GM19035 (cell line): ENCODE results near the gene IL1A.

Experiments used
- ATAC-seq: cut with Tn5 transposase; IDR thresholded peaks from one replicate; pipeline ENCODE4 v1.9.1; 2021; ENCODE audit not compliant: unreplicated experiment

The IL1A gene

DNA sequence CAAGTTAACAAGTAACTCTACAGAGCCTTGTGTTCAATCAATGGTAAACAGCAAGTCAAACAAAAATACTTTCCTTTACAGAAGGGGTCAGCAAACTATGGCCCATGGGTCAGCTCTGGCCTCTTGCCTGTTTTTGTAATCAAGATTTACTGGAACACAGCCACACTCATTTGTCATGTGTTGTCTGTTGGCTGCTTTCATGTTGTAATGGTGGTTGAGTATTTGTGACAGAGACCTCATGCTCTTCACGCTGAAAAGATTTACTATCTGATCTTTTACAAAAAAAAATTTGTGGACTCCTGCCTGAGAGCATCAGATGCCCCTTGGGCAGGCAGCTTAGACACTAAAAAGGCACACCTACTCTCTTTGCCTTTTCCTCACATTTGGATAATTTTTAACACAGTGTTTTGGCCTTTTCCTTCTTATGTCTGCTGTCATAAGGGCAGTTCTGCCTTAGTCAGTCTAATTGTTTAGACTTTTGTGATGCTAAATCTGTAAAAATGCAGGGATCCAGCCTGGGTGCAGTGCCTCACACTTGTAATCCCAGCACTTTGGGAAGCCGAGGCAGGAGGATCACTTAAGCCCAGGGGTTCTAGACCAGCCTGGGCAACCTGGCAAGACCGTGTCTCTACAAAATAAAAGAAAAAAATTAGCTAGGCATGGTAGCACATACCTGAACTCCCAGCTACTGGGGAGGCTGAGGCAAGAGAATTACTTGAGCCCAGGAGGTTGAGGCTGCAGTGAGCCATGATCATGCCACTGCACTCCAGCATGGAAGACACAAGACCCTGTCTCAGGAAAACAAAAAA is 34.0 kb upstream of the IL1A start:
- no peak for ATAC-seq

DNA sequence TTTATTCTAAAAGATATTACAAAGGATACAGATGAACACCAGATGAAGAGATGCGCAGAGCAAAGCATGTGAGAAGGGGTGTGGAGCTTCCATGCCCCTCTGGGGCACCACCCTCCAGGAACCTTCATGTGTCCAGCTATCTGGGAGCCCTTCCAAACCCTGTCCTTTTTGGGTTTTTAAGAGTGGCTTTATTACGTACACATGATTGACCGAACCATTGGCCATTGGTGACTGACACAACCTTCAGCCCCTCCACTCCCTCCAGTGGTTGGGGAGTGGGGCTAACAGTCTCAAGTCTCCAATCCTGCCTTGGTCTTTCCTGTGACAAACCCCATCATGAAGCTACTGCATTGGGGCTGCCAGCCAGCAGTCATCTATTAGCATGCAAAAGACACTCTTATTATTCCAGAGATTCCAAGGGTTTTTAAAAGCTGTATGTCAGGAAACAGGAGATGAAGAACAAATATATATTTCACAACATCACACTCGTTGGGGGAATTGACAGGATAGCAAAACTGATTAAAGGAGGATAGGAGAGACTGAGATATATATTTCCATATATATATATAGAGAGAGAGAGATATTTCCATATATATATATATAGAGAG is 32.9 kb upstream of the IL1A start:
- ATAC-seq: no peak

DNA sequence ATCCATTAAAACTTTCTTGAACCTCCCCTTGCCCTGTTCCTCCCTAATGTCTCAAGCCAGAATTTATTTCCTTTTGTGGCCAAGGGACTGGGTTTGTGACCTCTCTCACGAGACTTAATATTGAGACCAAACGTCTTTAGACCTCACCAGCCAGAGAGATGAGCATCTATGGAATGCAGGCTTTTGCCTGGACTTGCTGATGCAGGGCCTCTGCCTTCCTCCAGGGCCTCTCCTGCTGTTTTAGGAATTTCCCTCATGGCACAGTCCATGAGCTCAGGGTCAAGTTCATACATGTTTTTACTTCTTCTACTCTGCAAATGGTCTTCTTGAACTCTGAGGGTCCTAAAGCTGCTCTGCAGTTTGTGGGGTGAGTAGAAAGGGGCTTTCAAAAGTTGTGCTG is 30.0 kb upstream of the IL1A start:
- no peak for ATAC-seq

DNA sequence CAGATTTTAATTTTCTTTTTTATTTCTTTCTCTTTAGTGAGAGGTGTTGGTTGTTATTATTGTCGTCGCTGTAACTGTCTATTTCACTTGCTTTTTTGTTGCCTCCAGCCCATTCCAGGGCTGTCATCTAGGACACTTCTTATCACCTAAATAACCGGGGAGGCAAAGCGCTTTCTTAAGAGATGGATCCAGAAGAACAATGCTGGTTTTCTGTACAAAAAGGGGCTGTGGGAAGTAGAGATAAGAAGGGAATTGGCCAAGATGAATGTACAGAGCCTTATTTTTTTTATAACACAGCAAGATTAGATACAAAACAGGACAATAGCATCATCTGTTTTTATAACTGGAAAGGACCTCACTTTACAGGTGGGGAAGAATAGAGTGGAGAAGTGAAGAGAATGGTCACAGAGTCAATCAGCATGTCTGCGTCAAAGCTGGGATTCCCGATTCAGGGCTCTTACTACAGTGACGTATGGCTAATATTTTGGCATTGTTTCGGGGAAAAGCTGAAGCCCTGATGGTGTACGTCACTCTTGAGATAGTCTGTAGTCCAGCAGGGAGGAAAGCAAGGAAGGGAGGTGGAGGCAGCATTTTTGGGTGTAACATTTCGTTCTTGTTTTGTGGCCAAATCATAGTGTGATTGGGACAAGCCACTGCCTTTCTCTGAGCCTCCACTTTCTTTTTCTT is 29.1 kb upstream of the IL1A start:
- no peak for ATAC-seq

DNA sequence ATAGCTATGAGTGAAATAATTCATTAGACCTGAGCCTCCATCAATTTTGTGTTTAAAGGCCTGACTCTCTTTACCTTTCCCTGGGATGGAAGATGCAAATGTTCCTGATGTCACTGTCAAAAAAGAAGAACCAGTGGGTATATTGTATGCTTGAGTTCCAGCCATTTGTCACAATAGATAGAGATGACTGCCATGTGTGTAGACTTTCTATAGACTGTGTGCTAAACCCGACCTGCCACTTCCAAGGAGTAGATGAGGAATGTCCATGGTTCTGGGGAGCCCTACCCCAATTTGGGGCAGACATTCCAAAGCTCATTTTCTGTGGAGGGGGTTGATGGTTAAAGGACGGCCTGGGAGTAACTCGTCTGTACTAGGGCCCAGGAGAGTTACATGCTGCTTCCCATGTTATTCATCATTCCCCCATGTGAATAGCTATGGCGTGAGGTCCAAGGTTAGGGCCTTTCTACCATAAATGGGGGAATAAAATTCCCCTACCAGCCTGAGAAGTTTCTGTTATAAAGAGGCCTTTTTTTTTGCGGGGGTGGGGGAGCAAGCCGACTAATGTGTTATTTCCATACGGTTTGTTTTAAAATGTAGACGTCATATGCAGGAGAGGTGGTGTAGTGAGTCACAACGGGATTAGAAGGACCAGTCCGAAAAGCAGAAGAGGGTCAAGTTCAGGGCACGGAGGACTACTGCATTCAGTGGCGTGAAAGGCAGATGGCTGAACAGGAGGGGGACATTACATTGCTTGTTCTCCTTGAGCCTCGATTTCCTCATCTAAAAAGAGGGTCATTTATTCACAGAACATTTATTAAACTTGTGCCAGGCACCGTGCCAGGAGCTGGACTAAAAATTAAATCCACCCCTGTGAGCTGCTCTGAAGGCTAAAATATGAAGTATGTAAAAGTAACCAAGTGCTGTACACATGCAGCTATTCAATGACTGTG is 28.3 kb upstream of the IL1A start:
- ATAC-seq: peak; percentile 67

DNA sequence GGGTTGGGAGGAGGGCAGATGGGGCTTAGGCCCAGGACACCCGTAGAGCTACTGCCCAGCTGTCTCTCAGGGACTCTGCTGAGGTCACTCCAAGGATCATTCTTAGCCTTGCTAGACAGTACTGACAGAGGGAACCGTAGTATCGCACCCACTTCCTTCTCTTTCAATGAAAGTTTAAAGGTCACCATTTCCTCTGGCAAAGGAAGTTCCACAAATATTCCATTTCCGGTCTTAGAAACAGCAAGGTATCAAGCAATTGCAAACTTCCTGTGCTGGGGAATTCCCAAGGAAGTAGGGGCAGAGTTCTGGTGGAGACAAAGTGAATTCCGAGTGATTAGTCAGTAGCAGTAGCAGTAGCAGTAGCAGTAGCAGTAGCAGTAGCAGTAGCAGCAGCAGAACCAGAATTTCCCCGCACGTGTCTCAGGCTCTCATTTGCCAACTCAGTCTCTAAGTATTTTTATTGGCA is 27.6 kb upstream of the IL1A start:
- peak; percentile 41 for ATAC-seq

DNA sequence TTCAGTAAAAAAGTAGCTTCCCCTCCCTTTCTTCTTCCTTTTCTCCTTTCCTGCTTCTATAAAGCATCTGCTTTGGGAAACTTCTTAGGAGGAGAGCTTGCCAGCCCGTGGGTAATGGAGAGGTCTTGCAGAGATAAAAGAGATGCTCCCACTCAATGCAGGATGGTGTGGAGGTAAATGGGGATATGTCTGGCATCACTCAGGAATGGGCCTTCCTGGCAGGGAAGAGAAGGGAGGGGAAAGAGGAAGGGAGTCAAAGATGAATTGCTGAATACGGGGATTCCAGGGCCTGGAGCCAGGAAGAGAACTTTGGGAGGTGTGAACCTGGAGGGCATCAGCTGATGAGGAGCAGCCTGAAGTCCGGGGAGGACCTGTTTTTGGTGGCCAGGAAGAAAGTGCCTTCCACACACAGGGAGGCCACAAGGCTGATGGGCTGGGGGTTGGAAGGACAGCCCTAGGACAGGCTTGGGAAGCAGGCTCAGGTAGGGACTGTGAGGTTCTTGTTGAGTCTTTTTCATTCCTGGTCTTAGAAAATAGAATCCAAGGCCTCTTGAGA is 27.1 kb upstream of the IL1A start:
- no peak for ATAC-seq

DNA sequence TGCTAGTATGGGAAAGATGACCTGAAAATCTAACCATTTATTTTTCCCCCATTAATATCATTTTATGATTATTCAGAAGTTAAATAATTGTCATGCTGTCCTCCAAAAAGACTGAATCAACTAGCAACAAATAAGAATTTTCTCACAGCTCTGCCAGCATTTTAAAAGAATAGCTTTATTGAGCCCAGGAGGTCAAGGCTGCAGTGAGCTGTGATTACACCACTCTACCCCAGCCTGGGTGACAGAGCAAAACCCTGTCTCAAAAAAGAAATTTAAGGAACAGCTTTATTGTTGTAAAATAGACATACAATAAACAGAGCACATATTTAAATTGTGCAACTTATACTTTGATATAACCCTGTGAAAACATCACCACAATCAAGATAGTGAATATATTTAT is 24.8 kb upstream of the IL1A start:
- no peak for ATAC-seq

DNA sequence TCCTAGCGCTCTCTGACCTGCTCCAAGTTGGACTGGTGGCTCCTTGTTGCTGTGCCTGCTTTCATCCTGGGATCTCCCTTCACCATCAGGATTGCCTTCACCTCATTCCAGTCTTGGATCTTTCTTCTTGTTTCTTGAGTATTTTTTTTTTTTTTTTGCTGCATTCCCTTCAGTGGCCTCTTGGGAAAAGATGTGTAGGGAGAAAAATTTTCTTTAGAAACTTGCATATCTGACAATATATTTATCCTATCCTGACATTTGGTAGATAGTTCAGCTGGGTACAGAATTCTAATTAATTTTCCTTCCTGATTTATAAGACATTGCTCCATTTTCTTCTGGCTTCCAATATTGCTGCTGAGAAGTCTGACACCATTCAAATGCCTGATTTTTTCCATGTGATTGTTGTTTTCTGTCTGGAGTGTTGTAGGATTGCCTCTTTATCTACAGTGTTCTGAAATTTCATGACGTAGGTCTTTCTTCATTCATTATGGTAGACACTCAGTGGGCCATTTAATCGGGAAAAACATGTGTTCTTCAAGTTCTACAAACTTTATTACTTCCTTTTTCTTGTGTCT is 23.0 kb upstream of the IL1A start:
- no peak for ATAC-seq

DNA sequence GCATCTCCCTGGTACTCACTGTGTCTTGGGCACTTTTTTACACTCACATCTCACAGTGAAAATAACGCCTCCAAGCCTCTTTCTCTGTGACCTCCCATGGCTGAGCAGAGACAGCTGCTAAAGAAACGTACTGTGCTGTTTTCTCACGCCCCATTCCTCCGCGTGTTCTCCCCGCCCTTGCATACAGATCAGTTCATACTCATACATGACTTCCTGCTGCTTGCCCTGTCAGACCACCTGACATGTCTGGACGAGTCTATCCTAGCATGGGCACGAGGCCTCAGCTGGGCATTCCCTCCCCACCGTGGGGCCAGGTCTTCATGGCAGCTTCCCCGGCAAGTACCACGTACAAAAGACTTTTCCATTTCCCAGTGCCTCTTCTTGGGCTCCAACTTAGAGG is 21.2 kb upstream of the IL1A start:
- ATAC-seq: peak; percentile 73

DNA sequence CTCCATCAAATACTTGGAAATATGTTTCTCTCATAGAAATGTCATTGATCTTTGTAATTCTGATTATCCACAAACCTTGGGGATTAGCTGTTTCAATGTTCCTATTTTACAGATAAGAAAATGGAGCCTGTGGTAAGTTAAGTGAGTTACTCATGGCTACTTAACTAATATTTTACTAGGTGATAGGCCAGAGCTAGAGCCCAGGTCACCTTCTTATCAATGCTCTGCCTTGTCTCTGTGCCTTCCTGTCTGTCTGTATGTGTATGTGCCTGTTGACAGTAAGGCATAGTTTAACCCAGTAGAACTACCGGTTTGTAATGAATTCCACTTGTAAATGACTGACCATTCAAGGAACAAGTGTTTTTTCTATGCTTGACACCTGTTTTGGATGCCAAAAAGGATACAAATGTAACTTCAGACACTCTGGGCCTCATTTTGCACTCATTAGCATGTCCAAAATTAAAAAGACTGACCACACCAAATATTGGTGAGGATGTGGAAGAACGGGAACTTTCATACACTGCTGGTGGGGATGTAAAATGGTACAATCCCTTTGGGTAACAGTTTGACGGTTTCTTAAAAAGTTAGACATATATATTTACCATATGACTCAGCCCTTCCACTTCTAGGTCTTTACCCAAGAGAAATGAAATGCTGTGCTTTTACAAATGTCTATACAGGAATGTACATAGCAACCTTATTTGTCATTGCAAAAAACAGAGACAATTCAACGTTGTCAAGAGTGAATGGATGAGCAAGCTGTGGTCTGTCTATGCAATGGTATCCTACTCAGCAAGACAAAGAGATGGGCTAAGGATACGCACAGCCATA is 19.6 kb upstream of the IL1A start:
- no peak for ATAC-seq

DNA sequence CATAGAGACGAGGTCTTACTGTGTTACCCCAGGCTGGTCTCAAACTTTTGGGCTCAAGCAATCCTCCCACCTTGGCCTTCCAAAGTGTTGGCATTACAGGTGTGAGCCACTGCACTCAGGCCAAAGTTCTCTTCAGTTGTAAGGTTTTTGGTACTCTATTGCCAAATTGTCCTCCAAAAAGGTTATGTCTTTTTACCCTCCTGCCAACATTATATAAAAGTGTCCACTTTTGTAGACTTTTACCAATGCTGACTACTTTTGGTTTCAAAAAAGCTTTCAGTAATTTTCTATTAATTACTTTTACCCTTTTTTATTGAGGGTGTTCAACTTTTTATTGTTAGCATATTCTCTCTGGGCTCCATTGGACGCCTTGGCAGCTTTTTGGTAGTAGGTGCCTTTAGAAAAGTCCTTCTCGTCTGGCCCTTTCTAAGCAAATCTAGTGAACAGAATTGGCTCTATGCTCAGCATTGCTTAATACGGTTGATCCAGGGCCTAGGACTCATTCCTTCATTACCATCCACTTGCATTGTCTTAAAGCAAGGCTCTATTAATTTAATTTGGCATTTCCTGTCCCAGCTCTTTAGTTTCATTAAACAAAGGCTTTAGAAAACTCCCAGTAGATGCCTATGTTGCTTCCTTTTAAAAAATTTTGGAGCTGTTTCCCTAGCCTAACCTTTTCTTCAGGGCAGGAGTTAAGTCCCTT is 16.7 kb upstream of the IL1A start:
- no peak for ATAC-seq

DNA sequence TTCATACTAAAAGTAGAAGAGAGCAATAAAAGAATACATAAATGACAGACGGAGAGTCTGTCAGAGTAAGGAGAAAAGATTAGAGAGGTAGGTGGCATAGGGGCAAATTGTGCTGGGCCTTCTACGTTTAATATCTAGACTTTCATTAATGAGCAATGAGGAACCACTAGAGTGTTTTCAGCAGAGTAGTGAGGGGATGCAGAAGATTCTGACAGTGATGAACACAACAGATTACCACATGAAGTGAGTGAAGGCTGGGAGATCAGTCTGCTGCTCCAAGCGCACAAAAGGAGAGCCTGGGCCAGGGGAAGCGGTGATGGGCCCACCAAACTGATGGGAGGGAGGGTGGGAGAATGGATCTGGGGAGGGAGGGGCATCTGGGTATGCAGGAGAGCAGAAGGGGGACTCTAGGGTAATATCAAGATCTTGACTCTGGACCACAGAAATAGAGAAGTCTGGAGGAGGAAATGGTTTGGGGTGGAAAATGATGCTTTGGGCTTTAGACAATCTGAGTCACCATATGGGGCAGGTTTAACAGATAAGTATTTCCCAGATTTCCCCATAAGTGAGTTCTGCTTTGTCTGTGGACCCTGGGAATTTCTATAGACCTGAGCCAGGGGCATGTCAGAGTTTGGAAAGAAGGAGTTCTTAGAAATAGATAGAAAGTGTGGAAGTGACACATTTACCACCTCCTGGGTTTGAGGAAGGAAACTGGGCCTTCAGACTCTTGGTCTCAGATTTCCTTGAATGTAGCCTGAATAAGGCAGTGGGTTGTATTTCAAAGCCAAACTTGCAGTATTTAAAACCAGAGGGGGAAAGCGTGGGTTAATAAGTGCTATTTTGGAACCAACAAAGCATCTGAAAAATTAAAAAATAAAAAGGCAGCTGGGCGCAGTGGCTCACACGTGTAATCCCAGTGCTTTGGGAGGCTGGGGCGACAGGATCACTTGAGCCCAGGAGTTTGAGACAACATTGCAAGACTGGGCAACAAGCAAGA is 15.0 kb upstream of the IL1A start:
- no peak for ATAC-seq

DNA sequence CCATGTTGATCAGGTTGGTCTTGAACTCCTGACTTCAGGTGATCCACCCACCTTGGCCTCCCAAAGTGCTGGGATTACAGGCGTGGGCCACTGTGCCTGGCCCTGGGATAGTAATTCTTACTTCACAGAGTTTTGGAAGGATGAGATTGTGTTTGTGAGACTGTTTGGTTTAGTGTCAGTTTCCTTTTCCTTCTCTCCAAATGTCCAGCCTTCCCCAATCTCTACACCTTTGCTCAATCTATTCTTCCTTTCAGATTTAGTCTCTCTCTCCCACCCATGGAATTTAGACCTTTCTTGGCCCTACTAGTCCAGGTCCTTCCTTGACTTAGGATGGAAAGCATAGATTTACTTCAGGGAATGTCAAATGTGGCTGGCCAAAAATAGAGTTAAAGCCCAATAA is 12.2 kb upstream of the IL1A start:
- ATAC-seq: no peak

DNA sequence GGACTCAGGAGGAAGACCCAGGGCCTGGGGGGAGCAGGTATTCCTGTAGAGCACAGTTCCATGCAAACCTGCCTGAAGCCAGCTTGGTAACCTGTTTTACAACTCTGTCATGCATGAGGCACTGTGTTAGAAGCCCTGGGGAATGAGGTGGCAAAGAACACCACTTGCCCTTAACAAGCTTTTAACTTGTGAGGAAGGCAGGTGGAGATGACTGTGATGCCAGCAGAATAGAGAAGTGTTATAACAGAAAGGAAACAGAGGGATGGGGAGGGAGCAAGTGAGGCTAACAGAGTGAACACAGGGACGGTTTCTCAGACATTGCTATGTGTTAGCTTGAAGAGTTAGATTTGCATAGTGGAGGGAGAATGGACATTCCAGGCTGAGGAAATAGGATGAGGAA is 11.5 kb upstream of the IL1A start:
- no peak for ATAC-seq

DNA sequence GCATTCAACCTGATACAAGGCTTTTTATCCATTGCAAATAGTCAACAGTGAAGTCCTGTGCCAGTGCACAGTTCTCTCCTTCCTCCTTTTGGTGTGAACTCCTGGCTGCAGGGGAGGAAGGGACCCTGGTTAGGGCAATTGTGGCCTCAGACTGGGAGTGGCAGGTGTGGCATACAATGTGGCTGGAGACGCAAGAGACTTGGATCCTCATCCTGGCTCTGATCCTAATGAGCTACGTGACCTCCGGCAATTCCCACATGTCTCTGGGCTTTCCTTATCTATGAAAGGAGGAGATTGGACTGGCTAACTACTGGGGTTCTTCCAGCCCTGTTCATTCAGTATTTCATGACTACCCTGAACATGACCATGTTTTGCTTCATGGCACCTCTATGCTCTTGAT is 10.5 kb upstream of the IL1A start:
- no peak for ATAC-seq

DNA sequence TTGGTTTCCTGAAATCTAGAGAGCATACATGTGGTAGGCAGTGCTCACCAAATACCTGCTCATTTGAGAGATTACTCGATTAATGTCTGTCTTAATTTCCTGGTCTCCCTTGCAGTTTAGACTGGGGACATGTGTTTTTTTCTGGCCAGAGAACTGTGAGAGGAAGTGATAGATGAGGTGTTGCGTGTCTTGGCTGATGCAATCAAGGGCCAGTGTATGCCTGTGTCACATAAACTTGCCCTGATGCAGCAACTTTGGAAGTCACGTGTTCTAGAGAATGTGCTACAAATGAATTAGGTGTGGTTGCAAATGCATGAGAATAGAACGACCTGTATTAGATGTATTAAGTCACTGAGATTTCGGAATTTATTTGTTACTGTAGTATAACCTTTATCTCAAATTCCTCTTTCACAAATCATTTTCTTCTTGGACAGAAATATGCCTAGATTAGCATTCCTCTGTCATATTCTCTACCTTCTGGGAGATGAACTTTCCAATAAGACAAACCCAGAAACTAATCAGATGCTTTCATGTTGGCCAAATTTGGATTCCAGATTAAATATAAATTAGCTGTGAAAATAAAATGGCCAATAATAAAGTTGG is 9.9 kb upstream of the IL1A start:
- ATAC-seq: peak; percentile 69
